DMS79 treated with DMSO at 0.1 percent for 48 hours (cell line): ENCODE results near the gene RNF17.

Experiments
- DNase-seq: peaks from one replicate; lab custom pipeline; 2025; lab: John Stamatoyannopoulos, UW

RNF17 gene

GRCh38 chr13:24900507-24900906, 136.5 kb downstream of the RNF17 start:
- no peak for DNase-seq

- DNase-seq: no peak
Observed at GRCh38 chr13:24905242-24905641, 141.3 kb downstream of the RNF17 start.

GRCh38 chr13:24906268-24906667, 142.3 kb downstream of the RNF17 start:
- no peak for DNase-seq

- no peak for DNase-seq
Observed at GRCh38 chr13:24910502-24911132, 146.6 kb downstream of the RNF17 start.

GRCh38 chr13:24911133-24911908, 147.4 kb downstream of the RNF17 start:
- DNase-seq: no peak

- no peak for DNase-seq
Observed at GRCh38 chr13:24916464-24916863, 152.5 kb downstream of the RNF17 start.

- no peak for DNase-seq
Observed at GRCh38 chr13:24921003-24921402, 157.0 kb downstream of the RNF17 start.

GRCh38 chr13:24921881-24922280, 157.9 kb downstream of the RNF17 start:
- no peak for DNase-seq

- DNase-seq: no peak
Observed at GRCh38 chr13:24922387-24922744, 158.4 kb downstream of the RNF17 start.

- DNase-seq: peak; percentile 71
Observed at GRCh38 chr13:24922745-24923591, 159.0 kb downstream of the RNF17 start.

GRCh38 chr13:24925318-24926231, 161.6 kb downstream of the RNF17 start:
- no peak for DNase-seq

- no peak for DNase-seq
Observed at GRCh38 chr13:24927810-24928404, 163.9 kb downstream of the RNF17 start.

GRCh38 chr13:24929196-24929595, 165.2 kb downstream of the RNF17 start:
- DNase-seq: no peak
